IgD-negative memory B cell (primary cell): ENCODE measurements around the gene RNF149. TPM values are rescaled to one million over a fixed set of nuclear protein-coding genes. Genes with fewer than 3 reads are reported as not detected.

Experiments used
- polyA plus RNA-seq: library from polyadenylated mRNA; unstranded; fragments of 300-500 nt; fragmentation: Illumina TruSeq; gene quantifications from one replicate; pipeline ENCODE4 v1.2.3, GENCODE V29; 2021

The RNF149 gene
- polyA plus RNA-seq, 1 donor from 2014 or later, result 30.3 TPM

Other genes with a start within 250 kb of the RNF149 start
- 0.78 TPM for gene TBC1D8, start 157.3 kb downstream of the RNF149 start, polyA plus RNA-seq
- gene CNOT11, start 55.8 kb downstream of the RNF149 start, polyA plus RNA-seq, result 46.8 TPM
- 0.06 TPM for gene CREG2, start 78.8 kb upstream of the RNF149 start, polyA plus RNA-seq
- gene RFX8, start 166.4 kb upstream of the RNF149 start, polyA plus RNA-seq, result not detected